ENCODE measurements around the gene PTDSS2. TPM values are rescaled to one million over a fixed set of nuclear protein-coding genes. Genes with fewer than 3 reads are reported as not detected.

The PTDSS2 gene
- polyA plus RNA-seq, 2 of the 4 experiments (the other 2 are of a cell fraction), result 23.4 to 38.9 TPM

GRCh38 chr11:530960-531831 lies 81.1 kb downstream of the PTDSS2 start:
- ATAC-seq (no peak), FAIRE-seq (no peak), DNase-seq (ENCODE audit: low read depth in 1 of 2, low spot score in 1 of 2) (no peak)
- POLR2A ChIA-PET, result no interaction called here
- Histone ChIP-seq H3K27ac (no peak overlapping the region), H3K4me1 (peaks cover 11% of the 10 kb centered on the region), H3K9me3 (no peaks in the 10 kb centered on the region), H3K4me3 (no peak overlapping the region), H3K4me2 (no peak overlapping the region)
- WGBS (ENCODE audit: missing lambda C conversion rate), result 88% methylated on average over 23 of the region's 28 CpGs
- CTCF ChIA-PET, result interaction anchor here (3.2 to 5.8 kb wide), 2 partner anchors 10 to 13 kb away, joined by 13 to 40 read pairs; no protein-coding TSS in a partner anchor
- TF ChIP-seq ATOH8 (CRISPR knock-in tag; IDR thresholded peaks at IDR 0.05; ENCODE audit: low read depth) (no peak), NR3C1 (IDR thresholded peaks at IDR 0.05) (no peak), JUNB (IDR thresholded peaks at IDR 0.05) (no peak), GATA3 (IDR thresholded peaks at IDR 0.05; ENCODE audit: borderline replicate concordance) (no peak), CBX2 (IDR thresholded peaks at IDR 0.05; ENCODE audit: borderline replicate concordance, low read depth) (no peak), KDM1A (IDR thresholded peaks at IDR 0.05; ENCODE audit: low read depth) (no peak), PHF8 (IDR thresholded peaks at IDR 0.05; ENCODE audit: borderline replicate concordance, low read depth) (no peak), HES2 (IDR thresholded peaks at IDR 0.05) (no peak), ZNF302 (CRISPR knock-in tag; IDR thresholded peaks at IDR 0.05) (no peak), REST (IDR thresholded peaks at IDR 0.05) (no peak), CHD2 (IDR thresholded peaks at IDR 0.05; ENCODE audit: low read length, partially characterized antibody) (no peak), RARB (CRISPR knock-in tag; IDR thresholded peaks at IDR 0.05) (no peak), MAFK (IDR thresholded peaks at IDR 0.05; ENCODE audit: partially characterized antibody) (no peak), EHMT2 (IDR thresholded peaks at IDR 0.05; ENCODE audit: low read depth) (no peak), CBX8 (IDR thresholded peaks at IDR 0.05) (no peak)
- TF ChIP-seq, protein P1, sequence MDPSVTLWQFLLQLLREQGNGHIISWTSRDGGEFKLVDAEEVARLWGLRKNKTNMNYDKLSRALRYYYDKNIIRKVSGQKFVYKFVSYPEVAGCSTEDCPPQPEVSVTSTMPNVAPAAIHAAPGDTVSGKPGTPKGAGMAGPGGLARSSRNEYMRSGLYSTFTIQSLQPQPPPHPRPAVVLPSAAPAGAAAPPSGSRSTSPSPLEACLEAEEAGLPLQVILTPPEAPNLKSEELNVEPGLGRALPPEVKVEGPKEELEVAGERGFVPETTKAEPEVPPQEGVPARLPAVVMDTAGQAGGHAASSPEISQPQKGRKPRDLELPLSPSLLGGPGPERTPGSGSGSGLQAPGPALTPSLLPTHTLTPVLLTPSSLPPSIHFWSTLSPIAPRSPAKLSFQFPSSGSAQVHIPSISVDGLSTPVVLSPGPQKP (IDR thresholded peaks at IDR 0.05; ENCODE audit: low read depth, low read length), result no peak
- TF ChIP-seq, protein P2, sequence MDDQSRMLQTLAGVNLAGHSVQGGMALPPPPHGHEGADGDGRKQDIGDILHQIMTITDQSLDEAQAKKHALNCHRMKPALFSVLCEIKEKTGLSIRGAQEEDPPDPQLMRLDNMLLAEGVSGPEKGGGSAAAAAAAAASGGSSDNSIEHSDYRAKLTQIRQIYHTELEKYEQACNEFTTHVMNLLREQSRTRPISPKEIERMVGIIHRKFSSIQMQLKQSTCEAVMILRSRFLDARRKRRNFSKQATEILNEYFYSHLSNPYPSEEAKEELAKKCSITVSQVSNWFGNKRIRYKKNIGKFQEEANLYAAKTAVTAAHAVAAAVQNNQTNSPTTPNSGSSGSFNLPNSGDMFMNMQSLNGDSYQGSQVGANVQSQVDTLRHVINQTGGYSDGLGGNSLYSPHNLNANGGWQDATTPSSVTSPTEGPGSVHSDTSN (IDR thresholded peaks at IDR 0.05), result no peak

DNA sequence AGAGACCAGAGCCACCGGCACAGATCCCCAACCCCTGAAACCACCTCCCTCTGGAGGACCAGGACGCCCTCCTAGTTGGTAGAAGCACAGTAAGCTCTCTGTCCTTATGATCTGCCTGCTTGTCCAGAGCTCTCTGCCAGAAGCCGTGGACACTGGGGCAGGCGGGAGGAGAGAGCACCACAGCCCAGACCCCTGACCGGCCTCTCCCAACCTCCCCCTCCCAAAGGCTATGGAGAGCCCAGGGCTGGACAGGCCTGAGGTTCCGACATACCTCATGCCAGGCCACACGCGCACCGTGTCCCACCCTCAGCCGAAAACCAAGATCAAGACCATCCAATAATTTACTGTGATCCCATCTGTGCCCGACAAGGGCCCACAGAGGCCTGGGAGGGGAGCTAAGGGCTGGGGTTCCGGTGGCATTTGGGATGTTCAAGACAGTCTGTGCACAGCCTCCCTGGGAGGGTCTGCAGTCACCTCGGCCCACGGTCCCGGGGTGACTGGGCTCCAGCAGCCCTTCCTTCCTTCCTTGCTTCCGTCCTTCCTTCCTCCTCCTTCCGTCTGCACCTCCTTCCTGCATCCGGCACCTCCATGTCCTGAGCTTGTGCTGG lies 81.9 kb downstream of the PTDSS2 start:
- H3K4me2 ChIP-seq, result no peak overlapping the region
- TF ChIP-seq GATA3 (IDR thresholded peaks at IDR 0.05; ENCODE audit: borderline replicate concordance), result no peak
- TF ChIP-seq RNF2 (IDR thresholded peaks at IDR 0.05; ENCODE audit: borderline replicate concordance, low read depth), result no peak
- no peak for TF ChIP-seq BHLHE40 (IDR thresholded peaks at IDR 0.05; ENCODE audit: low read depth, low read length)
- TF ChIP-seq HOXB13 (CRISPR knock-in tag; IDR thresholded peaks at IDR 0.05; ENCODE audit: low read depth), result no peak
- TF ChIP-seq RCOR1 (IDR thresholded peaks at IDR 0.05; ENCODE audit: low read depth, low read length), result no peak
- no peak for TF ChIP-seq ATOH8 (CRISPR knock-in tag; IDR thresholded peaks at IDR 0.05; ENCODE audit: low read depth)
- TF ChIP-seq, protein P1 (IDR thresholded peaks at IDR 0.05; ENCODE audit: low read depth, low read length), result no peak
- no peak for TF ChIP-seq EHMT2 (IDR thresholded peaks at IDR 0.05; ENCODE audit: low read depth)
- TF ChIP-seq SMC3 (IDR thresholded peaks at IDR 0.05), result no peak

More for the DNA sequence above, 81.9 kb downstream of the PTDSS2 start:
- DNase-seq (ENCODE audit: low read depth in 1 of 2, low spot score in 1 of 2) (no peak), FAIRE-seq (no peak), ATAC-seq (no peak)
- POLR2A ChIA-PET, result no interaction called here
- Histone ChIP-seq H3K27ac (no peak overlapping the region), H3K4me1 (peaks cover 12% of the 10 kb centered on the region), H3K9me3 (no peaks in the 10 kb centered on the region), H3K4me3 (no peak overlapping the region)
- 90% methylated on average over 17 of the region's 18 CpGs for WGBS (ENCODE audit: missing lambda C conversion rate)
- CTCF ChIA-PET, result interaction anchor here (1.3 to 5.8 kb wide), 5 partner anchors 10 to 191 kb away, joined by 3 to 40 read pairs (median 5); no protein-coding TSS in a partner anchor
